HAP-1 (cell line): ENCODE measurements around the gene MTMR11.
"Not testable (repeated sequence)": the region's sequence is repeated elsewhere in the genome, so short reads cannot be mapped to it uniquely, and the experiment has no call there.

Experiments
- DNase-seq, 2 experiments: peaks; one replicate each; pipeline ENCODE4 v3.0.0-alpha.2; 2016 to 2020; ENCODE audit warnings: low spot score in 2 of 2
- H3K27me3 ChIP-seq: fragments of 250-450 bp; sonication (Bioruptor Pico); 2 replicates; pipeline ENCODE4 v1.5.1; 2020; ENCODE audit warnings: low read depth, mild to moderate bottlenecking, moderate library complexity
- H3K36me3 ChIP-seq: fragments of 250-450 bp; sonication (Bioruptor Pico); replicated peaks from 2 replicates; pipeline ENCODE4 v1.5.1; 2020; ENCODE audit warnings: mild to moderate bottlenecking
- H3K4me1 ChIP-seq: fragments of 250-450 bp; sonication (Bioruptor Pico); 2 replicates; pipeline ENCODE4 v1.5.1; 2020; ENCODE audit warnings: mild to moderate bottlenecking
- H3K4me3 ChIP-seq: fragments of 250-450 bp; sonication (Bioruptor Pico); 2 replicates; pipeline ENCODE4 v1.5.1; 2020; ENCODE audit warnings: mild to moderate bottlenecking, moderate library complexity
- H3K9me3 ChIP-seq: fragments of 250-450 bp; sonication (Bioruptor Pico); 2 replicates; pipeline ENCODE4 v1.5.1; 2020; ENCODE audit warnings: mild to moderate bottlenecking, moderate library complexity
- in situ Hi-C: fragments of 300-500 bp; cut with MboI; formaldehyde crosslinking; loops from 3 replicates; pipeline ENCODE4 v1.14.3; 2020; ENCODE audit warnings: low sequenced_read_pairs, inconsistent platforms, mixed read lengths

MTMR11 gene

DNA sequence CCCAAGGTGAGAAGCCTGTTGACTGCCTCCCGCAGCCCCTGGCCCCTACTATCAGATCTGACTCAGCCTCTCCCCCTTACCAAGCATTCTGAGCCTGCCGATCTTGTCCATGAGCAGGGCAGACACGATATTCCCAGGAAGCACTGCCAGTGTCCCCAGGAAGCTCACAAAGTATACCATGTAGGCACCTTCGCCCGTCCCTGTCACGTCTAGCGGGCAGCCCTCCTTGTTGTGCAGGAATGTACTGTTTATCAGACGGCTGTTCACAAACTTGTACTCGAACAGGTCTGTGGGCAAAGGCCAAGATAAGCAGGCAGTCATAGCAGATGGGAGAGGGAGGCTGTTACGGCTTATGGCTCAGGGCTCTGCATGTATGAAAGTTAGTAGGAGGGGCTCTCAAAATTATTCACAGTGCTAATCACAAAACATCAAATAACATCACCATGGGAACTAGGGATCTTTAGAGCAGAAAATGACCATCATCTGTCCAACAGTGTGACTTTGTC lies 30.1 kb downstream of the MTMR11 start:
- no peaks in the 10 kb centered on the region for H3K4me1 ChIP-seq
- no peaks in the 10 kb centered on the region for H3K36me3 ChIP-seq
- H3K4me3 ChIP-seq, result no peak overlapping the region
- H3K27me3 ChIP-seq, result no peaks in the 10 kb centered on the region
- H3K9me3 ChIP-seq, result no peaks in the 10 kb centered on the region
- no peak for DNase-seq
- in situ Hi-C loops, result loop anchor here (25.0 kb wide), 1 partner anchor 256 kb away; no protein-coding TSS in a partner anchor

DNA sequence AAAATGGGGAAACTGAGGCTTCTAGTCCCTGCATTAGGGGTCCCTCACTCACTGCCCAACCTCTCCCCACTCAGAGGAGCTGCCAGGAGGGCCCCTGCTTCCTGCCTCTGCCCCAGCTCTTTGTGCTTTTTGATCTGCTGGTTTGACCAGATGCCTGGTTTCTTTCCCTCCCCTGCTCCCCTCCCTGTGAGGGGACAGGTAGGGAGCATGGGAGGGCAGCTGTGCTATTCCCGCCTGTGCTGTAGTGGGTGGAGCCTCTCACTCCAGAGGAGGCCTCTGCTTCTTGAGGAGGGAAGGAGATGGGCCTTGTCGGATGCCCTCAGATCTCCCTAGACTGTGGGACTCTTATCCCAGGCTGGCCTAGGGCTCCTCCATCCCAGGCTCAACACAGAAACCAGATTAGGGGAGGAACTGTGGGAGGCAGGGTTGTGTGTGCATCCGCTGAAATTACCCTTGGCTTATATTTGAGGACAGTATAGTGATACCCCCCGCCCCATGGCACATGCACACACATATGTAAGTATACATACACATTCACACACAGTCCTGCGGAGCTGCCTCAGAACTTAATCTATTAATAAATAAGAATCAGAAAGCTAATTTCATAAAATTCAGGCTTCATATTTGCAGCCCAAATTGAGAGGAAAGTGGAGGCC lies 32.7 kb downstream of the MTMR11 start:
- in situ Hi-C loops, result loop anchor here (25.0 kb wide), 1 partner anchor 258 kb away; no protein-coding TSS in a partner anchor
- Histone ChIP-seq H3K9me3 (no peaks in the 10 kb centered on the region), H3K36me3 (no peaks in the 10 kb centered on the region), H3K4me1 (no peaks in the 10 kb centered on the region), H3K27me3 (no peaks in the 10 kb centered on the region), H3K4me3 (no peak overlapping the region)
- DNase-seq, result no peak

DNA sequence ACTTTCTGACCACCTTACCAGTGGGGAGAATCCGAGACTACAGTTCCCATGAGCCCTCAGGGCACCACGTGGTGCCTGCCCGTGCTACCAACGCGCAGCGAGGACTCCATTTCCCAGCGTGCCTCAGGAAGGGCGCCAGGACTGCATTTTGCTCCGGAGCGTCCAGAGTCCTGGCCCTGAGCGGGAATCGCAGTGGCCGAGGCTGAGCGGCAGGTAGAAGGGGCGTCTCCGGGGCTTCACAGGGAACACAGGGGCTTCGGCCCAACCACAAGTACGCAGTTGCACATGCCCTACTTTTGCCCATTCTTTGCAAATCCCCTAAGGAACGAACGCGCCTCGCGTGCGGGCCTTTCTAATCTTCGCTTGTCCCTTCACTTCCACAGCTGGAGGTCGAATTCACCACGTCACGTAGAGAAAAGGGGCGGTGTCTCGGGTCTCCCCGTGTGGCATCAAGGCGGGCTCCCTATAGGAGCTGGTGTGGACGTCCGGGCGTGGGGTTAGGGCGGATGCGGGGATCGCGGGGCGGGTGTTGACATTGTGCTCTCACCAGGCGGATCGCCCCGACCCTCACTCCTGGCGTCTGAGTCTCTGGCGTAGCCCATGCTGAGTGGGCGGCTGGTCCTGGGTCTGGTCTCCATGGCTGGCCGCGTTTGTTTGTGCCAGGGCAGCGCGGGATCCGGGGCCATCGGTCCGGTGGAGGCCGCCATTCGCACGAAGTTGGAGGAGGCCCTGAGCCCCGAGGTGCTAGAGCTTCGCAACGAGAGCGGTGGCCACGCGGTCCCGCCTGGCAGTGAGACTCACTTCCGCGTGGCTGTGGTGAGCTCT lies 37.0 kb downstream of the MTMR11 start, which contains the start of gene BOLA1:
Gene BOLA1 (plus strand): TSS at position 109 of the 825 bp plus-strand sequence. CDS start 492 bp downstream, at position 601.
- DNase-seq, result no peak
- no peaks in the 10 kb centered on the region for H3K27me3 ChIP-seq
- H3K4me1 ChIP-seq, result no peaks in the 10 kb centered on the region
- in situ Hi-C loops, result loop anchor here (25.0 kb wide), 1 partner anchor 263 kb away; no protein-coding TSS in a partner anchor
- no peaks in the 10 kb centered on the region for H3K36me3 ChIP-seq
- H3K4me3 ChIP-seq, result no peak within 1 kb of the TSS
- H3K9me3 ChIP-seq, result no peaks in the 10 kb centered on the region

DNA sequence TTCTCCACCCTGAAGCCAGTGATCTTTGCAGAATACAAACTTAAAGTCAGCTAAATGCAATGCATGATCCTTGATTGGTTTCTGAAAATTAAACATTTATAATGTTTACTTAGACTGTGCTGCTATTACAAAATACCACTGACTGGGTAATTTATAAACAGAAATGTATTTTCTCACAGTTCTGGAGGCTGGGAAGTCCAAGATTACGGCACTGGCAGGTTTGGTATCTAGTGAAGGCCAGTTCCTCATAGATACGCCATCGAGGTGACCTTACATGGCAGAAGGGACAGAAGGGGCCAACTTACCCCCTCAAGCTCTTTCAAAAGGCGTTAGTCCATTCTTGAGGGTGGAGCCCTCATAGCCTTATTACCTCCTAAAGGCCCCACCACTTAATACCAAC lies 40.1 kb downstream of the MTMR11 start:
- H3K27me3 ChIP-seq, result no peaks in the 10 kb centered on the region
- no peaks in the 10 kb centered on the region for H3K4me1 ChIP-seq
- H3K36me3 ChIP-seq, result no peaks in the 10 kb centered on the region
- H3K9me3 ChIP-seq, result no peaks in the 10 kb centered on the region
- in situ Hi-C loops, result no loop called here
- no peak overlapping the region for H3K4me3 ChIP-seq
- no peak for DNase-seq

DNA sequence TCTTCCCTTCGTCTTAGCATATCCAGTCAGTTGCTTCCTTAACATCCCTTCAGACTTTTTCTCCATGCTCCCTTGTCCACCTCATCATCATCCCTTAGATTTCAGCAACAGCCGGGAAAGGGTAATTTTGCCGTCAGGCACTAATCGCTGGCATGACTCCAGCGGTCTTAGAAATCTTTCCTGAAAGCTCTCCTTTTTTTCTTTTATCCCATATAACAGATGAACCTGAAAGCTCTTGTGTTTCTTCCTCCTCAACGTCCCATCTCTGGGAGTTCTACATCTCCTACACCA lies 47.7 kb downstream of the MTMR11 start:
- H3K27me3 ChIP-seq, result no peaks in the 10 kb centered on the region
- no peaks in the 10 kb centered on the region for H3K9me3 ChIP-seq
- in situ Hi-C loops, result no loop called here
- no peaks in the 10 kb centered on the region for H3K36me3 ChIP-seq
- DNase-seq, result peak; percentile 68 to 70
- H3K4me3 ChIP-seq, result peak overlapping the region; percentile 59
- peaks cover 16% of the 10 kb centered on the region for H3K4me1 ChIP-seq

DNA sequence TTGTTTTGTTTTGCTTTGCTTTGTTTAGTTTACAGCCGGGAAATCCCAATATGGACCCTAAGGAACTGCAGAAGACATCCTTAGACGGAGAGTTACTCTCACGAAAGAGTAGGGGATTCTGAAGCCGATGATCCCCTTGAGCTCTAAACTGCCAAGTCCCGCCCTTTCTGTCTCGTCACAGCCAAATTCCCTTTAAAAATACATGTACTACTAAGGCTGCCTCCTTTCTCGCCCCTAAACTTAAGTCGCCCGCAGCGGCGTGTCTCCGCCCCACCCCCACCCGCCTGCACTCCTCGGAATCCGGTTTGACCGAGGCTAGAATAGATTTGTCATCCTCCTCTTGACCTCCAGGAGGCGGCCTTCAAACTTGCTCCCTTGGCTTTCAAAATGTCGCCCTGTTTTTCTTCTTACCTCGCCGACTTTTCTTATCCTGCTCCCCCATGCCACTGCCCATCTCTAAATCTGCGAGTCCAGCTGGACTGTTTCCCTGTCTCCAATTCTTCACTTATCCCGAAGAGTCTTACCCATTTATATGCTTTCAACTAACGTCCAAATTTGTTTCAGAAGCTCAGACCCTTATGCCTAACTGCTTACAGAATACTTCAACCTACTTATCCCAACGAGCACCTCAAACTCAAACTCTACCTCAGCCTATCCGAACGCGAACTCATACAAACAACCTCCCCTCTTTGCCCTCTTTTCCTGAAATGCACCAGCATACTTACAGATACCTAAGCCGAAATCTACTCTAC lies 48.3 kb downstream of the MTMR11 start:
- Histone ChIP-seq H3K27me3 (no peaks in the 10 kb centered on the region), H3K4me3 (peak overlapping the region; percentile 59), H3K4me1 (peaks cover 17% of the 10 kb centered on the region), H3K9me3 (no peaks in the 10 kb centered on the region), H3K36me3 (no peaks in the 10 kb centered on the region)
- in situ Hi-C loops, result no loop called here
- peak; percentile 91 to 93 for DNase-seq

DNA sequence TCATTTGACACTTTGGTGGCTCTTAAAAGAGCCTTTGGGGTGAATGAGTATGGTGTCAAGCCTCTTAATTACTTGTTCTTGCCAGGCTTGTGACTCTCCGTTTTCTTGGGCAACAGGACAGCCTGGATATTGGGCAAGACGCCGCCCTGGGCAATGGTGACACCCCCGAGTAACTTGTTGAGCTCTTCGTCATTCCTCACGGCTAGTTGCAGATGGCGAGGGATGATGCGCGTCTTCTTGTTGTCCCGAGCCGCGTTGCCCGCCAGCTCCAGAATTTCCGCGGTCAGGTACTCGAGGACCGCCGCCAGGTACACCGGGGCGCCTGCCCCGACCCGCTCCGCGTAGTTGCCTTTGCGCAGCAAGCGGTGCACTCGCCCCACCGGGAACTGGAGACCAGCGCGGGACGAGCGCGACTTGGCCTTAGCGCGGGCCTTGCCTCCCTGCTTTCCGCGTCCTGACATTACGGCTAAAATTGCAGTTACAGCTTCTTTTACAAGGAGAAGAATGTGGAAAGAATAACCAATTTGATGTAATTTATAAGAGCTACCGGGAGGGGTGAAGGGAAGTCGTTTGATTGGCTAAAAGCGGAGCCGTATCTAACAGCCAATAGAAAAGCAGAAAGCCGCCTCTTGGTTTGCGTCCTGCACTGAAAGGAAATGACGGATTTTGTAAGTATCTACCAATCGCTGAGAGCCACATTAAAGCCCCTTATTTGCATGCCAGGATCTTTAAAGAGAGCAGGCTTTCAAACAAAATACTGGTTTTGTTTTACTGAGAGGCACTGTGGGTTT lies 49.0 kb downstream of the MTMR11 start:
- Histone ChIP-seq H3K4me3 (peak overlapping the region; percentile 59), H3K9me3 (no peaks in the 10 kb centered on the region)

DNA sequence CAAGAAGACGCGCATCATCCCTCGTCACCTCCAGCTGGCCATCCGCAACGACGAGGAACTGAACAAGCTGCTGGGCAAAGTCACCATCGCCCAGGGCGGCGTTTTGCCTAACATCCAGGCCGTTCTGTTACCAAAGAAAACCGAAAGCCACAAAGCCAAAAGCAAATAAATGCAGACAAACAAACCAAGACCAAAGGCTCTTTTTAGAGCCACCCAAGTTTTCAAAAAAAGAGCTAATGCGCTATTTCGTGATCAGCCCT lies 49.6 kb downstream of the MTMR11 start:
- in situ Hi-C loops, H3K36me3 ChIP-seq, DNase-seq, H3K27me3 ChIP-seq, H3K9me3 ChIP-seq: not testable (repeated sequence)
- Histone ChIP-seq H3K4me1 (peaks cover 17% of the 10 kb centered on the region), H3K4me3 (peak overlapping the region; percentile 59)

More for the DNA sequence above, 49.0 kb downstream of the MTMR11 start:
- Histone ChIP-seq H3K27me3 (no peaks in the 10 kb centered on the region), H3K36me3 (no peaks in the 10 kb centered on the region), H3K4me1 (peaks cover 17% of the 10 kb centered on the region)
- in situ Hi-C loops, result no loop called here
- peak; percentile 85 to 99 for DNase-seq

DNA sequence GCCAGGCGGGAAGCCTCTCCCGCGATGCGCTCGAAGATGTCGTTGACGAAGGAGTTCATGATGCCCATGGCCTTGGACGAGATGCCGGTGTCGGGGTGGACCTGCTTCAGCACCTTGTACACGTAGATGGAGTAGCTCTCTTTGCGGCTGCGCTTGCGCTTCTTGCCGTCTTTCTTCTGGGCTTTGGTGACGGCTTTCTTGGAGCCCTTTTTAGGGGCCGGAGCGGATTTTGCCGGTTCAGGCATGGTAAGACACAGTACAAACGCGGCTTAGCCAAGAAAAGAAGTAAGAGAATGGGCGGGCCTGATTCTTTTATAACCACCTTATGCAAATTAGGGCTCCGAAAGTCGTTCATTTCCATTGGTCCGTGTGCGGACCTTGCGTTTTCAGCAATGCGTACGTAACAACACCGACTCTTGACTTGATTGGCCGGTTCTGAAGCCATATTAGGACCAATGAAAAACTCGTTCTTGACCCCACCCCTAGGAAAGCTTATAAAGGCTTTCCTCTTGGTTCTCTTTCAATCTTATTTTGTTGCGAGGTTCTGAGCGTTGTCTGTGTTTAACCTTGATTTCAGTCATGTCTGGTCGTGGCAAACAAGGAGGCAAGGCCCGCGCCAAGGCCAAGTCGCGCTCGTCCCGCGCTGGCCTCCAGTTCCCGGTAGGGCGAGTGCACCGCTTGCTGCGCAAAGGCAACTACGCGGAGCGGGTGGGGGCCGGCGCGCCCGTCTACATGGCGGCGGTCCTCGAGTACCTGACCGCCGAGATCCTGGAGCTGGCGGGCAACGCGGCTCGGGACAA lies 50.1 kb downstream of the MTMR11 start:
- Histone ChIP-seq H3K4me1 (peaks cover 17% of the 10 kb centered on the region), H3K4me3 (peak overlapping the region; percentile 59), H3K9me3 (no peaks in the 10 kb centered on the region), H3K36me3 (no peaks in the 10 kb centered on the region), H3K27me3 (no peaks in the 10 kb centered on the region)
- in situ Hi-C loops, result no loop called here
- DNase-seq, result peak; percentile 89 to 98

DNA sequence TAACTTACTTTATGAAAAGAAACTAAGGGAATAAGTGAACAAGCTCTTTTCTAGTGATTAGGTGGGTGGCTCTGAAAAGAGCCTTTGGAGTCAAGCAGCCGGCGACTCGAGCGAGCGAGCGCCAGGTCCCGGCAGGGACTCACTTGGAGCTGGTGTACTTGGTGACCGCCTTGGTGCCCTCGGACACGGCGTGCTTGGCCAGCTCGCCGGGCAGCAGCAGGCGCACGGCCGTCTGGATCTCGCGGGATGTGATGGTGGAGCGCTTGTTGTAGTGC lies 50.6 kb downstream of the MTMR11 start:
- H3K27me3 ChIP-seq, H3K9me3 ChIP-seq, in situ Hi-C loops, H3K36me3 ChIP-seq, DNase-seq: not testable (repeated sequence)
- H3K4me3 ChIP-seq, result peak overlapping the region; percentile 59
- peaks cover 17% of the 10 kb centered on the region for H3K4me1 ChIP-seq

DNA sequence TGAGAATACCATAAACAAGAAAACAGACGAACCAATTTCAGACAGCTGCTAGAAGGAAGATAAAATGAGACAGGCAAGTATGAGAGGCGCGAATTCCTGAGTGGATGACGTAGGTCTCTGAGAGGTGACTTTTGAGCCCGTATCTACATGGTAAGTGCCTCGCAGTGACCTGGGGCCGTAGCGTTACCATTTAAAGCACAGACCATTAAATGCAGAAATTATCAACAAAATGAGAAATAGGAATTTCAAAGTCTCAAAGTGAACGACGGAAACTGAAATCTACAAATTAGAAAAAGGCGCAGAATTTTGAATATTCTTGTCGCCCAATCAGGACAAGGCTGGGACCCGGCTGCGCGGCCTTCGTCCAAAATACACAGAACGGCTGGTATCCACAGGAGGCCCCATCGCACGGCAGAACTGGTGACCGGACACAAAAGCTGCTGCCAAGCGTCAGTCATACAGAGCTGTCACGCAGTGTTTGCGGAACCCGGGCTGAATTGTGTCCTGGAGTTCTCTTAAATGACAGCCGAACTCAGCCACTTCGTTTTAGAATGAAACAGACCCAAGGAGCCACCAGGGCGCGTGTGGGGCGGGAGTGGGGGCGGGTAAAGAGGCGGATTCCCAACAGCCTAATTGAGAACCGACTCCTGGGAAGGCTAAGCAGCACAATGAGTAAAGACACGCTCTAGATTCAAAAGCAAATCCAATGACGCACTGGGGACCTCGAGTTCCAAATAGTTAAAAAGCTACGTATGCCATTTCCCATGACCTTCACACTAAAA lies 51.1 kb downstream of the MTMR11 start:
- in situ Hi-C loops, result no loop called here

More for the DNA sequence above, 51.1 kb downstream of the MTMR11 start:
- Histone ChIP-seq H3K9me3 (no peaks in the 10 kb centered on the region), H3K36me3 (no peaks in the 10 kb centered on the region), H3K27me3 (no peaks in the 10 kb centered on the region), H3K4me3 (peak overlapping the region; percentile 59), H3K4me1 (peaks cover 17% of the 10 kb centered on the region)
- peak; percentile 79 to 88 for DNase-seq
